A172 (cell line): ENCODE results near the gene PPP1R14C. TPM values are rescaled to one million over a fixed set of nuclear protein-coding genes. Genes with fewer than 3 reads are reported as not detected.
"Not testable (repeated sequence)": the region's sequence is repeated elsewhere in the genome, so short reads cannot be mapped to it uniquely, and the experiment has no call there.

Source experiments
- DNase-seq: peaks from one replicate; pipeline ENCODE4 v3.0.0-alpha.2; 2015; ENCODE audit warnings: low spot score
- total RNA-seq: library from RNA; depleted of rRNA; stranded (reverse); fragments of >200 nt; shearing (Covaris generic); gene quantifications from 2 replicates; pipeline ENCODE4 v1.2.3, GENCODE V29; 2014; rRNA removed

The PPP1R14C gene, protein sequence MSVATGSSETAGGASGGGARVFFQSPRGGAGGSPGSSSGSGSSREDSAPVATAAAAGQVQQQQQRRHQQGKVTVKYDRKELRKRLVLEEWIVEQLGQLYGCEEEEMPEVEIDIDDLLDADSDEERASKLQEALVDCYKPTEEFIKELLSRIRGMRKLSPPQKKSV
- 0.03 and 0.60 TPM in 2 replicates for total RNA-seq

DNA sequence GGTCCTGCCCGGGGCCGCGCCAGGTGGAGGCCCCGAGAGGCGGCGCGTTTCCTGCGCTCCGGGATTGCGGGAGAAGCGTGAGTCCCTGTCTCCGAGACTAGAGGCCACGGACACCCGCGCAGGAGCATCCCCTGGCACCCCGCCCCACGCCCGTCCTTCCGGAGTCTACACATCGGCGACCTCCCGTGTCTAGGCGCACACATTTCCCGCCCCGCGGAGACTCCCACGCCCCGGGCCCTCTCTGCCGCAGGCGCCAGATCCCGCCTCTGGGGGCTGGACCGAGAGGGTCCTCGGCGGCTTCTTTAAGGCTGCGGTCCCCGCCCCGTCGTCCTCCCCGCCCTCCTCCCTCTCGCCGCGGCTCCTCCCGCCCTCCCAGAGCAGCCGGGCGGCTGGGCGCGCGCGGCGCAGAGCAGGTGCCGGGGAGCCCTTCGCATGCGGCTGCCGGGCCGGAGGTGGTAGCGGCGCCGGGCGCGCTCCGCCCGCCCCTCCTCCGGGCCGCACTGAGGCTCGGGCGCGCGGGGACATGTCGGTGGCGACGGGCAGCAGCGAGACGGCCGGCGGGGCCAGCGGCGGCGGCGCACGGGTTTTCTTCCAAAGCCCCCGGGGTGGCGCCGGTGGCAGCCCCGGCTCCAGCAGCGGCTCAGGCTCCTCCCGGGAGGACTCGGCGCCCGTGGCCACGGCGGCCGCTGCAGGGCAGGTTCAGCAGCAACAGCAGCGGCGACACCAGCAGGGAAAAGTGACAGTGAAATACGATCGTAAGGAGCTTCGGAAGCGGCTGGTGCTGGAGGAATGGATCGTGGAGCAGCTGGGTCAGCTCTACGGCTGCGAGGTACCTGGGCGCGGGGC lies at the start of gene PPP1R14C:
Gene PPP1R14C (plus strand): TSS at position 375 of the 846 bp plus-strand sequence. CDS start 149 bp downstream, at position 524.
- DNase-seq, result no peak

DNA sequence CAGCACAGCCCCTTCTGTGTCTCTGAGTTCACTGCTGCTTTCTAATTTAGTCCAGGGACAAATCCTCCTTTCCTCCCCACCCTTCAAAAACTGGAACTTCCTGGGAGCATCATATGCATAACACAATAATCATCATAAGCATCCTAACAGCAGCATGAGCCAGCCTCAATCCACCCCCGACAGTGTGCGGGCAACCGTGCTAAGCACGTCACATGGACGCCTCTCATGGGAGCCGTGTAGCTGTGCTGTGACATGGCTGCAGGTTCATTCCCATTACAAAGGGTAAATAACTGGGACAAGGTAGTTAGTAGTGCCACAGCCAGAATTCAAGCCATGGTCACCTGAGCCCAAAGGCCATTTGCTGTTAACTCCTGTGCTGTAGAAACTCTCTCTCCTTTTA lies 49.4 kb upstream of the PPP1R14C start:
- DNase-seq, result no peak

DNA sequence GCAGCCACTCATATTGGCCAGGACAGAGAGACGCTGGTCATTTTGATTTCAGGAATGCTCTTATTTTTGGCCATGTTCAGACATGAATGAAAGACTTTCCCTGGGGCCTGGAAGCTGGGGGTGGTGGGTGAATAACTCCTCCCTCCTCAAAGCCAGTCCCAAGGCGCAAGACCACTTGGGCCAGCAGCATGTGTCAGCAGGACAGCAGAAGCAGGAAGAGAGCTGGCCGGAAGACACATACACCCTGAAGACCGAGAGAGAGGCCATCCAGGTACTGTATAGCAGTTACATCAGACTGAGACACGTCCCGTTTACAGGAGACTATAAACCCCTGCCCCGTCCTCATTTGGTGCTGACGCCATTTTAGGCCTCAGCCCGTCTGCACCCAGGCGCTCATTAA lies 44.7 kb upstream of the PPP1R14C start:
- DNase-seq, result no peak

DNA sequence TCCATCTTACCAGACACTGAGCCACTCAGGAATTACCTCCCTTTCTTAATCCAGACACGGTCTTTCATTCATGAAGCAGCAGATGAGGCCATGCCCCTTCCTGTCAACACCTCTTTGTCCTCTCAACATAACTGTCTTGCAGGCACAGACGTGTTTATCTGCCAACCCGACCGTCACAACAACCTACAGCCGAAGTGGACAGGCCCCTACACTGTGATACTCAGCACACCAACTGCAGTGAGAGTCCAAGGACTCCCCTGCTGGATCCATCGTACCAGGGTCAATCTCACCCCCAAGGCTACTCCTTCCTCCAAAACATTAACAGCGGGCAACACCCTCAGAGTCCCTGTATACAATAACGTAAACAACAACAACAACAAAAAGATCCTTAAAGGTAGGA lies 43.3 kb upstream of the PPP1R14C start:
- no peak for DNase-seq

DNA sequence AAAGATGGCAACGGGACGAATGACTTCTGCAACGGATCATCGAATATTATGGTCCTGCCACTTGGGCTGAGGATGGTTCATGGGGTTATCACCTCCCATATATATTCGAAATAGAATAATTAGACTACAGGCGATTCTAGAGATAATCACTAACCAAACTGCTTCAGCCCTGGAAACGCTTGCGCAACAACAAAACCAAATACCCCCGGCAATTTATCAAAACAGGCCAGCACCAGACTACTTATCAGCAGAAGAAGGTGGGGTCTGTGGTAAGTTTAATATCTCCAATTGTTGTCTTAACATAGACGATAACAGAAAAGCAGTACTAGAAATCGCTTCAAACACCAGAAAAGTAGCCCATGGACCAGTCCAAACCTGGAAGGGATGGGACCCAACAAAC lies 42.9 kb upstream of the PPP1R14C start:
- no peak for DNase-seq

DNA sequence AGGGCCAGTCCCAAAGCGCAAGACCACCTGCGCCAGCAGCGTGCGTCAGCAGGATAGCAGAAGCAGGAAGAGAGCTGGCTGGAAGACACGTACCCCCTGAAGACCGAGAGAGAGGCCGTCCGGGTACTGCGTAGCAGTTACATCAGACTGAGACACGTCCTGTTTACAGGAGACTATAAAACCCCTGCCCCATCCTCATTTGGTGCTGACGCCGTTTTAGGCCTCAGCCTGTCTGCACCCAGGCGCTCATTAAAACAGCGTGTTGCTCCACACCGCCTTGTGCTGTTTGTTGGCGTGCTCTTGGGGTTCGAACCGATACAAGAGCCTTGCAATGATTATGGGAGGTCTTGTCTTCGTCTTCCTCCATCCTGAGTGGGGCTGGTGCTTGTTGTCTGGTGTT lies 42.1 kb upstream of the PPP1R14C start:
- DNase-seq, result no peak

DNA sequence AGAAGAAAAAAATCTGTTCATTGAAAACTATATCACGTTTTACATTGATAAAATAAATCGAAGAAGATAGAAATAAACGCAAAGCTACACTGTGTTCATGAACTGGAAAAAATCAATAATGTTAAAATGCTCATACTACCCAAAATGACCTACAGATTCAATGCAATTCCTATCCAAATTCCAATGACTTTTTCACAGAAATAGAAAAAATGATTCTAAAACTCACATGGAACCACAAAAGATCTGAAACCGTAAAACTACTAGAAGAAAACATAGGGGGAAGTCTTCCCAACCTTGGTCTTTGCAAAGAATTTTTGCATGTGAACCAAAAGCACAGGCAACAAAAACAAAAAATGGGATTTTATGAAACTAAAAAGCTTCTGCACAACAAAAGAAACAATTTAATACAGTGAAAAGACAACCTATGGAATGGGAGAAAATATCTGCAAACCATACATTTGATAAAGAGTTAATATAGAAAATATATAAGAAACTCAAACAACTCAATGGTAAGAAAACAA lies 40.0 kb upstream of the PPP1R14C start:
- no peak for DNase-seq

DNA sequence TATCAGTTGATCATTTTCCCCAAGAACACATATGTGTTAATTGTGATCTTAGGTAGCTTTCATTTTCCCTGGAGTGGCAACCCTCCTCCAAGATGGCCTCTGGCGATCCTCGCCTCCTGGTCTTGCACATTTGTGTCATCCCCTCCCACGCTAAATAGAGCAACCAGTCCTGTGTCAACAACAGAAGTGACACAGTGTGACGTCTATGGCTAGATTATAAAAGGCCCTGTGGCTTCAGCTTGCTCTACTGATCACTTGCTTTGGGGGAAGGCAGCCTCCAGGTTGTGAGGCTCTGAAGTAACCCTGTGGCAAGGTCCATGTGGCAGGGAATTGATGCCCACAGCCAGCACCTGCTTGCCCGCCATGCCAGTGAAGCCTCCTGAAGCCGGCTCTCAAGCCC lies 30.6 kb upstream of the PPP1R14C start:
- DNase-seq, result no peak

DNA sequence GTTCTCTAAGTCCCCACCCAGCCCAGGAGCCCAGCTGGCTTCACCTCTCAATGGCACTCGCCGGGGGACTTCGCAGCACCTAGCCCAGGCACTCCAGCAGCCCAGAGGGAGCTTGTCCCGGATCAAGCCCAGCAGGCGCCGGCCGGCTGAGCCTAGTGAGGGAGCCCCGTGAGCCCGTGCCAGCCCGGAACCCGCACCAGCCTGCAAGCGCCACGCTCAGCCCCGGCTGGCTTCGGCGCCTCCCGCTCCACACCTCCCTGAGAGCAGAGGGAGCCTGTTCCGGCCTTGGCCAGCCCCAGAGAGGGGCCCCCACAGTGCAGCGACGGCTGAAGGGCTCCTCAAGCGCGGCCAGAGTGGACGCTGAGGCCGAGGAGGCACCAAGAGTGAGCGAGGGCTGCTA lies 27.1 kb upstream of the PPP1R14C start:
- DNase-seq, result no peak

DNA sequence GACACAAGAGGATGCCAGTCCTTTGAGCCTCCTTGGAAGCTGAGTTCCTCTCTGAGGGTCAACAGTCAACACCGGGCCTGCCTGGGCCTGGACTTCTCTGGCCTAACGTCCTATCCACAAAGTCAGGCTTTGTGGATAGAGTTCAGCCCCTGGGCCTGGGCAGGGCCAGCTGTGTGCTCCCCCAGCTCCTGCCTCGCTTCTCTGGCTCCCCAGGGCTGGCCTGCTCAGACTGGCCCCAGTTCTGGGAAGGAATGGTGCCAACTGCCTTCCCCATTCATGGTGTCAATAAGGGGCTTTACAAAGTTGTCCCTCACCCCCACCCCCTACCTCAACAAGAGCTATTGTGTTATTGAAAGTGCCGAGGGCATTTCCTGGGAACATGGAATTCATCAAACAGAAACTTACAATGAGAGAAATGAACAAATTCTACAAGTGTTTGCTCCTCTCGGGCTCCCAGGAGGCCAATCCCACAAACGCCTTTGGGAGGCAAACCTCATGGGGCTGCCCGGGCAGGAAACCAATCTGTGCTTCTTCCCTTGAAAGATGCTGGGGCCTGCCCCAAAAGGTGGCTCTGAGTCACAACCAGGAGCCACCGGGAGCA lies 26.5 kb upstream of the PPP1R14C start:
- DNase-seq, result no peak

DNA sequence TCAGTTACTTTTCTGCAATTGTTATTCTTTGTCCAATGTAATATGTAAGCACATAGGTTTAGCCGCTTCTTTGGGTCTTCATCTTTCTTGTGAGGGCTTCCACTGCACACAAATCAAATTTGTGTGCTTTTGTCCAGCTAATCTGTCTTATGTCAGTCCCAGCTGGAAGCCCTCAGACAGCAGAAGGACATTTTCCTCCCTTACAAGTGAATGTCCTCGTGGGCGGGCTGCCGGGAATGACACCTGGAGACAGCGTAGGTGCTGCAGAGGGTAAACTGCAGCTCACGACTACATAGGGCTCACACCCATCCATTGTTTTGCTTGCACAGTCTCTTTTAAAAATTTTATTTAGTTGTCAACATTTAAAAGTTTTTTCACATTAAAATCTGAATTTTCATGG lies 24.6 kb upstream of the PPP1R14C start:
- DNase-seq, result no peak

DNA sequence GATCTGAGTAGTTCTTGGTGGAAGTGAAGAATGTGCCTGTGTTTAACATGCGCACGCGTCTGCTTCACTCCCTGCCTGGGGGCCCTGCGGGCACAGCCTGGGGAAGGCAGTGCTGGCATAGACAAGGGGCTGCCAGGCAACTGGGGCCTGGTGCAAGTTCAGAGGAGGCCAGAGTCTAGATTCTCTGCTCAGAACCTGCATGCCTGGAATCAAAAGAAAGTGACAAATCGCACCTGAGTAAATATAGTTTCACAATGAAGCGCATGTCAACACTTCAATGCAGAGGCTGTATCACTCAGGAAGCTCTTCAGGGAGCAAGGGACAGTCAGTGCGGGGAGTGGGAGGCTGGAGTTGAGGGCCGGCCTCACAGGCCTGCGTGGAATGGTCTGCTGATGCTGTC lies 24.2 kb upstream of the PPP1R14C start:
- DNase-seq, result no peak

DNA sequence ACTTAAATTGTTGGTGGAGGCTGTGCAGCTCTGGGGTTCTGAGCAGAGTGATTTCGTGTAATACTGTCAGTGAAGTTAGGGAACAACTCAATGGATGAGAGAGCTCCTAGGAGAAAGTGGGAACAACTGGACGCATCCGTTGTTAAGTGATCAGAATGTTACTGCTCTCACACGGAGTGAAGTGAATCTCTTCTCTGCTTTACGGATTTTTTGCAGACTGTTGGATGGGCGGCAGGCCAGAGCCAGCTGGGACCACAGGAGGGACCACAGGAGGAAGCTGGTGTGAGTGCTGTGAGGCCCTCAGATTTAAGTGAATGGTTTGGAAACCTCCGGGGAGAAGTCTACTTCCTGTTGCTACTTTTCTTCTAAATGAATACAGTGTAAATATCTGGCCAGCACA lies 23.7 kb upstream of the PPP1R14C start:
- DNase-seq, result no peak

DNA sequence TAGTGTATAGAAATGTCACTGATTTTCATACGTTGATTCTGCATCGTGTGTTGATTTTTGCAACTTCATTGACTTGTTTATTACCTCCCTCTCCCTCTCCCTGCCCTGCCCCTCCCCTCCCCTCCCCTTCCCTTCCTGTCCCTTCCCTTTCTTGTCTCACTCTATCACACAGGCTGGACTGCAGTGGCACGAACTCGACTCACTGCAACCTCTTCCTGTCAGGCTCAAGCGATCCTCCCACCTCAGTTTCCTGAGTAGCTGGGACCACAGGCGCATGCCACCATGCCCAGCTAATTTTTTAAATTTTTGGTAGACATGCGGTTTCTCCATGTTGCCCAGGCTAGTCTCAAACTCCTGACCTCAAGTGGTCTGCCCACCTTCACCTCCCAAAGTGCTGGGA lies 19.2 kb upstream of the PPP1R14C start:
- DNase-seq, result no peak

DNA sequence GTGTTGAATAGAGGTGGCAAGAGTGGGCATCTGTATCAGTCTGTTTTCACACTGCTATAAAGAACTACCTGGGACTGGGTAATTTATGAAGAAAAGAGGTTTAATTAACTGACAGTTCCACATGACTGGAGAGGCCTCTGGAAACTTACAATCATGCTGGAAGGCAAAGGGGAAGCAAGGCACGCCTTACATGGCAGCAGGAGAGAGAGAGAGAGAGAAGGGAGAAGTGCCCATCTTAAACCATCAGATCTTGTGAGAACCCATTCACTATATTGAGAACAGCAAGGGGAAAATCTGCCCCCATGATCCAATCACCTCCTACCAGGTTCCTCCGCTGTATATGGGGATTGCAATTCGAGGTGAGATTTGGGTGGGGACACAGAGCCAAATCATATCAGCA lies 18.6 kb upstream of the PPP1R14C start:
- DNase-seq, result no peak

DNA sequence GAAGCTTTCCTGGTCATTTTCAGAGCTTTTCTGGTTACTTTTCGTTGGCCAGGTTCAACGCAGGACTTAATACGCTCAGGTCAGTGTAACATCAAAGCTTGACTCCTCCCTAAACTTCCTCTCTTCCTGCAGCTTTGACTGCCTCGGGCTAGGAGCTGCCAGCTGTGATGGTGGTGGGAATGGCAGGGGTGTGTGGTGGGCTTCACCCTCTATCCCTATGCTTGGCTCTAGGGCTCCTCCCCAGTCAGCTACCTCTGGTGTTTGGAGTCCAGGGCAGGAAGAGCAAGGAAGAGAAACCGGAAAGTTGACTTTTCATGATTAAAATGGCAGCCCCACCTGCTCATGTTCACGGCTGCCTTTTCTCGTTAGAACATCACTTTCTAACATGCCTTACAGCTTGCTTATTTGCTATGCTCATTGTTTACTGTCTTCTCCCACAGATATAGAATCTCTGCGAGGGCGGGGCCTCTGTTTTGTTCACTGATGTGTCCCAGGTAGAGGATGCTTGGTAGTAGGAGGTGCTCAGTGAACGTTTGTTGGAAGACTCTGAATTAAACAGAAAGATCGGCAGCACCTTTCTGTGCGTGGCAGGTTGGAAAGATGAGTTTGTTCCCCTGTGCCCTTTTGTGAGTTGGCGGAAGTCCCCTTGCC lies 16.1 kb upstream of the PPP1R14C start:
- no peak for DNase-seq

DNA sequence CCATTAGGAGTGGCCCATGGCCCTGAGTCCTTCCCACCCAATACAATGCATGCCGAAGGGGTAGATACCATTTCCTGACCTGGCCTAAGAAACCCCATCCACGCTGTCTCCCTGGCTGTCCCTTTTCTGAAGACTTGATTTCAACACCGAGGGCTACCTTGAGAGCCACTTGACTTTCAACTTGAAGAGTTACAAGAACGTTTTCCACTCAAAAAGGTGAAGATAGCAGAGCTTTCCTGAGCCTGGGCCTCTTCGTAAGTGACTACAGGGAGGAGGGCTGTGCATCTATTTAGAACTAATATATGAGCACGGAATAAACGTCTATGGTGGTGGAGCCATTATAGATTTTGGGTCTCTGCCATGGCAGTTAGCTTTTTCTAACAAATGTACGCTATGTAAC lies 14.4 kb upstream of the PPP1R14C start:
- DNase-seq, result no peak

DNA sequence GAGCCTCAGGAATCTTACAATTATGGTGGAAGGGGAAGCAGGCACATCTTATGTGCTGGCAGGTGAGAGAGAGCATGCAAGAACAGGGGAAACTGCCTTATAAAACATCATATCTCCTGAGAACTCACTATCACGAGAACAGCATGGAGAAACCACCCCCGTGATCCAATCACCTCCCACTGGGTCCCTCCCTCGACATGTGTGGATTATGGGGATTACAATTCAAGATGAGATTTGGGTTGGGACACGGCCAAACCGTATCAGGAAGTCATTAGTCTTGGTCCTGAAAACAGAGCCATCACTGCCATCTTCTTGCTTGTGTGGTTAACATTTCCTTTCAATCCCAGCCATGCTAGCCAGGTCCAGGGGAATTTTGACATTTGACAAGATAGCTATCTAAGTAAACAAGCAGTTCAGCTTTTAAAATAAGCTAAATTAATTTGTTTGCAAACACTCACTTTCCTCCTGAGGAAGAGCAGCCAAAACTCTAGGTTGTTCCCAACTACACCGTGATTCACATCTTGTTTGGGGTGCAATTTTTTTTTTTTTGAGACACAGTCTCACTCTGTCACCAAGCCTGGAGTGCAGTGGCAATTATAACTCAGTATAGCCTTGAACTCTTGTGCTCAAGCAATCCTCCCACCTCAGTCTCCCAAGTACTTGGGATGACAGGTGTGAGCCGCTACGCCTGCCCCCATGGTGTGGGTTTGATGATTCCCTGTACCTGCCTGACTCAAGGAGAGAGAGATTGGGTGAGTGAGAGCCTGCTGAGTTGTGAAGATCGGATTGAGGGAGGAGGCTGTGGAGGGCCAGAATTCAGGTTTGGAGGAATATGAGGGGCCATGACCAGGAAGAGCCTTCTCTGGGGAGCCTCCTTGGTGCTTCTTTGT lies 13.0 kb upstream of the PPP1R14C start:
- no peak for DNase-seq

DNA sequence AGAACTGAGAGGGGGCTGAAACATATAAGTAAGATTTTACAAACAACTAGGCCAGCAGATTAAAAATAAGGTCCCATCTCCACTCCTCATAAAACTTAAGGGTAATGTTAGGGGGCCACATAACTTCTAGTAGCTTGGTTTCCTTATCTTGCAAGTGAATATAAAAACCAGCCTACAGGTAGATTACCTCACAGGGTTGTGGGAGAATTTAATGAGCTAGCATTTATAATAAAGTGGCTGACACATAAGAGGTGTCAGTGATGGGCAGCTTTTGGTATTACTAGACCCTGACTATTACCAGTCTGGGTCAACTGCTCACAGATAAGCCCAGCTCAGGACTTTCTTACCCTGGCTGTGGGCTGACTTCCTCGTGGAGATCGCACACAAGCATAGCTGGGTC lies 9.2 kb upstream of the PPP1R14C start:
- no peak for DNase-seq

DNA sequence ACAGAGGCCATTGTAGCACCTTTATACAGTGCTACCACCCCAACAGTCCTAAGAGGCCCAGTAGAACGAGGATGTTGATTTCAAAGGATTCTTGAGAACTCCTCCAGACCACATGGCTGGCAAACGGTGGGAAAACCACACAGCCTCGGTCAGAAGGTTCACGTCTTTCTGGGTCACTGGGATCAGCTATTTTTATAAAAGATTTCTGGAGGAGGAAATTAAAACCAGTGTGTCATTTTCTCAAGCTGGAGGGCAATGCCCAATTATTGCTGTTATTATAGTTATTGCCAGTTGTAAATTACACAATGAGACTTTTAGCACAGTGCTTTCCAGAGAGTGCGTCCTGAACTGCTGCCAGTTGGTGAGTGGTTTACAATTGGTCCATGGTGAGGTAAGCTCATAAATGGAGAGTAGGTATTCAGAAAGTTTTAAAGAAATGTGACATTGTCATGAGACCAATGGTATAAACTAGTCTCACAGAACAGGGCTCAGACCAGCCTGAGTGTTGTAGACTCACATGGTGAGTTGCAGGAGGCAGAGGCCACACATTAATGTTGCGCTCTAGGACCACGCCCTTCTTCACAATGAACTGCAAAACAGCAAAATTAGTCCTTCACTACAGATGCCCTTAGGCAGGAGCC lies 8.4 kb upstream of the PPP1R14C start:
- no peak for DNase-seq

DNA sequence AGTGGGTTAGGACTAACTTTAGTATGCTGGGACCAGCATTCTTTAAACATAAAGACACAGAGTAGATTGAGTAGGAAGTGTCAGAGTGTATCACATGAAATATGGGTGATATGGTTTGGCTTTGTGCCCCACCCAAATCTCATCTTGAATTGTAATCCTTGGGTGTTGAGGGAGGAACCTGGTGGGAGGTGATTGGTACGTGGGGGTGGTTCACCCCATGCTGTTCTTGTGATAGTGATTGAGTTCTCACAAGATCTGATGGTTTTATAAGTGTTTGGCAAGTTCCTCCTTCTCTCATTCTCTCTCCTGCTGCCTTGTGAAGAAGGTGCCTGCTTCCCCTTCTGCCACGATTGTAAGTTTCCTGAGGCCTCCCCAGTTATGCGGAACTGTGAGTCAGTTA lies 5.1 kb upstream of the PPP1R14C start:
- not testable (repeated sequence) for DNase-seq
